SK-N-SH (cell line): ENCODE results near the gene TCTN2. TPM values are rescaled to one million over a fixed set of nuclear protein-coding genes. Genes with fewer than 3 reads are reported as not detected.

Experiments used
- CTCF ChIA-PET: fragments of 300-600, 350-600 bp; formaldehyde crosslinking; extraction: SDS; loops from one replicate; lab custom pipeline; 2021; lab: Yijun Ruan, JAX
- POLR2A ChIA-PET: fragments of 350-600 bp; sonication (Branson Sonifier 250); formaldehyde crosslinking; extraction: SDS; loops from one replicate; lab custom pipeline; 2020; ENCODE audit warnings: antibody characterized with exemption, inconsistent platforms; lab: Yijun Ruan, JAX
- DNase-seq: peaks from one replicate; pipeline ENCODE4 v3.0.0; 2012
- H2AFZ ChIP-seq: fragments of 200-600 bp; sonication (generic); 2 replicates; pipeline ENCODE4 v1.8.1; 2016; ENCODE audit warnings: antibody characterized with exemption, mild to moderate bottlenecking, low read depth
- H3F3A ChIP-seq: fragments of 200-600 bp; sonication (generic); replicated peaks from 2 replicates; pipeline ENCODE3; 2016; ENCODE audit warnings: antibody characterized with exemption, mild to moderate bottlenecking; ENCODE audit not compliant: insufficient read depth
- H3K27ac ChIP-seq, 2 experiments: fragments of 200-500 bp in 1 of 2; fragments of 200-600 bp in 1 of 2; sonication (Bioruptor generic) in 1 of 2; sonication (generic), shearing (Covaris generic) in 1 of 2; 2 replicates each; pipeline versions ENCODE4 v1.5.1 to v1.6.1; 2014 to 2016; ENCODE audit warnings: low read depth in 2 of 2, inconsistent platforms in 1 of 2, low read length in 1 of 2, mild to moderate bottlenecking in 1 of 2, mixed read lengths in 1 of 2
- H3K27me3 ChIP-seq: fragments of 200-600 bp; sonication (generic), shearing (Covaris generic); 2 replicates; pipeline ENCODE4 v1.6.1; 2016; ENCODE audit warnings: mixed run types; ENCODE audit not compliant: insufficient read depth
- H3K36me3 ChIP-seq, 2 experiments: fragments of 200-500 bp in 1 of 2; fragments of 200-600 bp in 1 of 2; sonication (Bioruptor generic) in 1 of 2; sonication (generic) in 1 of 2; replicated peaks in 1 of 2; 2 replicates each; pipeline versions ENCODE3 to v1.5.1; 2014 to 2016; ENCODE audit warnings: low read length in 1 of 2, mild to moderate bottlenecking in 1 of 2; ENCODE audit not compliant: insufficient read depth in 2 of 2, control insufficient read depth in 1 of 2
- H3K4me1 ChIP-seq, 2 experiments: fragments of 200-500 bp in 1 of 2; fragments of 200-600 bp in 1 of 2; sonication (Bioruptor generic) in 1 of 2; sonication (generic), shearing (Covaris generic) in 1 of 2; 2 replicates each; pipeline versions ENCODE4 v1.5.1 to v1.6.1; 2014 to 2016; ENCODE audit warnings: low read depth in 1 of 2, low read length in 1 of 2, mixed run types in 1 of 2; ENCODE audit not compliant: insufficient read depth in 2 of 2, control insufficient read depth in 1 of 2
- H3K4me2 ChIP-seq: fragments of 200-600 bp; sonication (generic), shearing (Covaris generic); 2 replicates; pipeline ENCODE4 v1.6.1; 2017; ENCODE audit warnings: mixed run types
- H3K4me3 ChIP-seq, 2 experiments: fragments of 200-500 bp in 1 of 2; fragments of 200-600 bp in 1 of 2; sonication (Bioruptor generic) in 1 of 2; sonication (generic), shearing (Covaris generic) in 1 of 2; 2 replicates each; pipeline versions ENCODE4 v1.5.1 to v1.8.1; 2014 to 2016; ENCODE audit warnings: low read depth in 2 of 2, inconsistent platforms in 1 of 2, low read length in 1 of 2, mild to moderate bottlenecking in 1 of 2, mixed read lengths in 1 of 2, moderate library complexity in 1 of 2
- H3K79me2 ChIP-seq: fragments of 200-600 bp; sonication (generic); 2 replicates; pipeline ENCODE4 v1.8.1; 2017; ENCODE audit warnings: mild to moderate bottlenecking; ENCODE audit not compliant: insufficient read depth
- H3K9ac ChIP-seq: fragments of 200-600 bp; sonication (generic); 2 replicates; pipeline ENCODE4 v1.6.1; 2017; ENCODE audit warnings: mixed run types
- H3K9me2 ChIP-seq: fragments of 200-600 bp; sonication (generic); 2 replicates; pipeline ENCODE4 v1.6.1; 2017; ENCODE audit warnings: mixed run types
- H3K9me3 ChIP-seq: fragments of 200-600 bp; sonication (generic); 2 replicates; pipeline ENCODE4 v1.6.1; 2017; ENCODE audit warnings: mixed run types, mild to moderate bottlenecking, moderate library complexity
- H4K20me1 ChIP-seq: fragments of 200-600 bp; sonication (generic); 2 replicates; pipeline ENCODE4 v1.6.1; 2017; ENCODE audit warnings: mild to moderate bottlenecking, mixed run types; ENCODE audit not compliant: insufficient read depth
- ELF1 ChIP-seq: IDR thresholded peaks from 2 replicates; pipeline ENCODE4 v1.4.0; 2012
- EP300 ChIP-seq, 2 experiments: IDR thresholded peaks; 2 replicates each; pipeline versions ENCODE4 v1.4.0 to v1.6.1; 2012; ENCODE audit warnings: borderline replicate concordance in 1 of 2, low read depth in 1 of 2, low read length in 1 of 2
- EZH2phosphoT487 ChIP-seq: fragments of 200-600 bp; sonication (generic); IDR thresholded peaks from 2 replicates; pipeline ENCODE4 v1.6.1; 2017; ENCODE audit warnings: low read depth, mixed run types, mild to moderate bottlenecking, antibody characterized with exemption, moderate library complexity, borderline replicate concordance
- FOXJ3 ChIP-seq: sonication (generic); formaldehyde crosslinking; IDR thresholded peaks from 2 replicates; pipeline ENCODE4 v1.5.1; 2020; ENCODE audit warnings: mild to moderate bottlenecking, missing genetic modification reagents
- FOXM1 ChIP-seq: IDR thresholded peaks from 2 replicates; pipeline ENCODE4 v1.4.0; 2012; ENCODE audit warnings: low read depth, mild to moderate bottlenecking
- GABPA ChIP-seq: IDR thresholded peaks from 2 replicates; pipeline ENCODE4 v1.4.0; 2012; ENCODE audit warnings: low read depth, mild to moderate bottlenecking
- GATA2 ChIP-seq: sonication (generic); formaldehyde crosslinking; IDR thresholded peaks from 2 replicates; pipeline ENCODE4 v1.5.0; 2020; ENCODE audit warnings: mild to moderate bottlenecking, missing genetic modification reagents
- JUND ChIP-seq: IDR thresholded peaks from 2 replicates; pipeline ENCODE4 v1.4.0; 2012
- NFIC ChIP-seq: IDR thresholded peaks from 2 replicates; pipeline ENCODE4 v1.4.0; 2012; ENCODE audit warnings: borderline replicate concordance
- NRF1 ChIP-seq: IDR thresholded peaks from 2 replicates; pipeline ENCODE4 v1.6.1; 2012; ENCODE audit warnings: low read depth, mild to moderate bottlenecking, low read length
- POLR2AphosphoS5 ChIP-seq: IDR thresholded peaks from 2 replicates; pipeline ENCODE4 v1.6.1; 2012; ENCODE audit warnings: low read depth, low read length
- RFX5 ChIP-seq: IDR thresholded peaks from 2 replicates; pipeline ENCODE4 v1.6.1; 2012; ENCODE audit warnings: mild to moderate bottlenecking, improper control_type of control experiment, low read length
- RXRA ChIP-seq: IDR thresholded peaks from 2 replicates; pipeline ENCODE4 v1.4.0; 2012; ENCODE audit warnings: low read depth, mild to moderate bottlenecking, borderline replicate concordance
- SIN3A ChIP-seq: IDR thresholded peaks from 2 replicates; pipeline ENCODE4 v1.6.1; 2012; ENCODE audit warnings: low read depth, mild to moderate bottlenecking, low read length, moderate library complexity, borderline replicate concordance
- TAF1 ChIP-seq: IDR thresholded peaks from 2 replicates; pipeline ENCODE4 v1.6.1; 2012; ENCODE audit warnings: low read depth, mild to moderate bottlenecking, low read length, moderate library complexity, borderline replicate concordance
- TCF12 ChIP-seq: IDR thresholded peaks from 2 replicates; pipeline ENCODE4 v1.4.0; 2012
- WGBS: methylation state at CpG from one replicate; pipeline ENCODE4 v1.1.6; 2017; ENCODE audit warnings: low lambda C conversion rate; 5-methylcytosine and 5-hydroxymethylcytosine counted together
- polyA plus RNA-seq, 3 experiments: library from polyadenylated mRNA; depleted of rRNA; stranded (reverse); fragments of >200 nt; gene quantifications; 2 replicates each; pipeline ENCODE4 v1.2.3, GENCODE V29; 2012
- TF ChIP-seq, protein P1 (sequence below): IDR thresholded peaks from 2 replicates; pipeline ENCODE4 v1.4.0; 2012; ENCODE audit warnings: low read depth
- TF ChIP-seq, protein P2 (sequence below): IDR thresholded peaks from 2 replicates; pipeline ENCODE4 v1.4.0; 2012; ENCODE audit warnings: low read depth, borderline replicate concordance
- TF ChIP-seq, protein P3 (sequence below): fragments of 150-350 bp; IDR thresholded peaks from 2 replicates; pipeline ENCODE4 v1.6.1; 2016; ENCODE audit warnings: mild to moderate bottlenecking, low read depth, low read length
- TF ChIP-seq, protein P4 (sequence below): IDR thresholded peaks from 2 replicates; pipeline ENCODE4; 2012

The TCTN2 gene
- polyA plus RNA-seq, 1 of the 3 experiments (the other 2 are of a cell fraction): 9.1 TPM

DNA sequence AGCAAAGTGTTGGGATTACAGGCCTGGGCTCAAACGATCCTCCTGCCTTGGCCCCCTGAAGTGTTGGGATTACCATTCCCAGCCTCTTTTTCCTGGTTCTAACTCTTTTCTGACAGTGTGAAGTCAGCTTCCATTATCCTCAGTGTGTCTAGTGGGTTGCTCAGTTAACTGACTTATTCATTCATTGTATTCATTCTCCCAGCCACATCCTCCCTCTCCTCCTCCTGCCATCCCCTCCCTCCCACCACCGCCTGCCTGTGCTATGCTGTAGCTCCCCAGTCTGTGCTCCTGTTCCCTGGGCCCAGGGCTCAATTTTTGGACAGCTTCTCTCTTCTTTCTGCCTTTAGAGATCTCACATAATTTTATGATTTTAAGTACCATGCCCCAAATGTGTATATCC, 60.7 kb downstream of the TCTN2 start (continued):
- no peak for TF ChIP-seq TAF1
- TF ChIP-seq RFX5: no peak
- TF ChIP-seq, protein P1, sequence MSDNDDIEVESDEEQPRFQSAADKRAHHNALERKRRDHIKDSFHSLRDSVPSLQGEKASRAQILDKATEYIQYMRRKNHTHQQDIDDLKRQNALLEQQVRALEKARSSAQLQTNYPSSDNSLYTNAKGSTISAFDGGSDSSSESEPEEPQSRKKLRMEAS: no peak
- TF ChIP-seq GATA2 (CRISPR knock-in tag): no peak
- no peak for TF ChIP-seq ELF1

DNA sequence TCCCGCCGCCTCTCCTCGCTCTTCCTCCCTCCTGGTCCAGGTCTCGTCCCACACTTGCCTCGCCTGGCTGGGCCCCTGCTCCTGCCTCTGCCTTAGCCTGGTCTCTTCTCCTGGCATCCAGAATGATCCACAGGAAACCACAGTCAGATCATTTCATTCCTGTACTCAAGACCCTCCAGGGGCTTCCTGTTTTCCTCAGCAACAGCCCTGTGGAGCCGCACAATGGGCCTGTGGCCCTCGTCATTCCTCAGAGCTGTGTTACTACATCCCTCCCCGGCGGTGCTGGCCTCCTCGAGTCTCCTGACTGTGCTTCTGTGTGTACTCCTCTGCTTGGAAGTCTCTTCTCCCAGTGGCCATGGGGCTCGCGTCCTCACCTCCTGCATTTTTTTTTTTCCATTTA, 61.3 kb downstream of the TCTN2 start:
- Histone ChIP-seq H3K27me3 (no peaks in the 10 kb centered on the region), H2AFZ (no peak overlapping the region), H3K27ac (no peak overlapping the region), H3K36me3 (peaks cover 28 to 57% of the 10 kb centered on the region in 2 experiments), H3K9me3 (no peaks in the 10 kb centered on the region)
- DNase-seq: no peak
- POLR2A ChIA-PET: no interaction called here
- TF ChIP-seq POLR2AphosphoS5: no peak
- no peak for TF ChIP-seq EZH2phosphoT487
- no peak for TF ChIP-seq TCF12
- TF ChIP-seq EP300 (IDR thresholded peaks at IDR 0.05; ENCODE audit: borderline replicate concordance in 1 of 2, low read depth in 1 of 2, low read length in 1 of 2): no peak
- TF ChIP-seq, all 33 proteins: peak for 0
- Histone ChIP-seq H3K4me2 (no peak overlapping the region), H4K20me1 (no peaks in the 10 kb centered on the region), H3K4me3 (no peak overlapping the region), H3K79me2 (no peaks in the 10 kb centered on the region), H3K9me2 (no peaks in the 10 kb centered on the region), H3F3A (no peaks in the 10 kb centered on the region), H3K4me1 (no peaks in the 10 kb centered on the region), H3K9ac (no peak overlapping the region)
- 93% methylated on average over 12 of the region's 12 CpGs for WGBS
- CTCF ChIA-PET: no interaction called here

DNA sequence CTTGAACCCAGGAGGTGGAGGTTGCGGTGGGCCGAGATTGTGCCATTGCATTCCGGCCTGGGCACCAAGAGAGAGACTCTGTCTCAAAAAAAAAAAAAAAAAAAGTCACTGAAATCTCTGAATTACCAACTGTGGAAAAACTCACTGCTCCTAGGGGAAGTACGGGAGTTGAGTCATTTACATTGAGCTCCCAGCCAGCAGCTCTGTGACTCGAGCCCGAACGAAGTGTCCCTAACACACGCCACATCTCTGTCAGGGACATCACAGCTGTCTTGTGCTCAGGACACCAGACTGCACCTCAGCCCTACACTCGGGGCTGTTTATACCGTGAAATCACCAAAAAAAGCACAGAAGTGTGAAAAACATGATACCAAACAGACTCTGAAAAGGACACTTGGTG, 62.3 kb downstream of the TCTN2 start:
- H3K4me3 ChIP-seq: no peak overlapping the region
- CTCF ChIA-PET: no interaction called here
- no peak for DNase-seq
- peaks cover 27 to 56% of the 10 kb centered on the region in 2 experiments for H3K36me3 ChIP-seq
- no peaks in the 10 kb centered on the region for H3K79me2 ChIP-seq
- no peak overlapping the region for H2AFZ ChIP-seq
- no peaks in the 10 kb centered on the region for H3F3A ChIP-seq
- no peak overlapping the region for H3K9ac ChIP-seq
- no peaks in the 10 kb centered on the region for H3K4me1 ChIP-seq
- no peaks in the 10 kb centered on the region for H3K9me3 ChIP-seq
- WGBS: 82% methylated on average over 10 of the region's 10 CpGs
- POLR2A ChIA-PET: no interaction called here
- no peak overlapping the region for H3K27ac ChIP-seq
- TF ChIP-seq GABPA (no peak), RXRA (no peak), JUND (no peak), FOXM1 (no peak)
- no peaks in the 10 kb centered on the region for H3K27me3 ChIP-seq
- H3K4me2 ChIP-seq: no peak overlapping the region
- no peaks in the 10 kb centered on the region for H3K9me2 ChIP-seq
- H4K20me1 ChIP-seq: no peaks in the 10 kb centered on the region

DNA sequence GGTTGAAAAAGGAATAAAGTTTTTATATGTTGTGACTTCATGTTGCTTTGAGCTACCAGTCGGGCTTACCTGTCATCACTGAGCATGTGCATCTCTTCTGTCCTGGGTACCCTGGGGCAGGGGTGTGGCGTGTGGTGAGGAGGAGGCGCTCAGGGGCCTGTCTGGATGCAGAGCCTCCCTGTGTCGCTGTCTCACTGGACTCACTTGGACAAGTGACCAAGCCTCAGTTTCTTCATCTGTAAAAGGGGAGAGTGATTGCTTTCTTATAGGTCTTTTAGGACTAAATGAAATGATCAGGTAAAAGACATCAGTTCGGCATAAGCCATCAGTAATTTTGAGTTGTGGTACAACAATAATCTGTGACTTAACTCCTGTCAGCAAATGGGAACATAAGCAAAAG, 63.4 kb downstream of the TCTN2 start:
- ChIA-PET CTCF (no interaction called here), POLR2A (no interaction called here)
- H4K20me1 ChIP-seq: no peaks in the 10 kb centered on the region
- H3K9ac ChIP-seq: no peak overlapping the region
- 82% methylated on average over 5 of the region's 5 CpGs for WGBS
- no peak overlapping the region for H3K27ac ChIP-seq
- no peaks in the 10 kb centered on the region for H3K9me2 ChIP-seq
- H3K4me1 ChIP-seq: no peaks in the 10 kb centered on the region
- no peak for DNase-seq
- H3K79me2 ChIP-seq: no peaks in the 10 kb centered on the region
- no peak overlapping the region for H2AFZ ChIP-seq
- no peak overlapping the region for H3K4me2 ChIP-seq
- H3K9me3 ChIP-seq: no peaks in the 10 kb centered on the region
- peaks cover 33 to 55% of the 10 kb centered on the region in 2 experiments for H3K36me3 ChIP-seq
- no peak overlapping the region for H3K4me3 ChIP-seq
- H3F3A ChIP-seq: no peaks in the 10 kb centered on the region
- H3K27me3 ChIP-seq: no peaks in the 10 kb centered on the region
- TF ChIP-seq, protein P2, sequence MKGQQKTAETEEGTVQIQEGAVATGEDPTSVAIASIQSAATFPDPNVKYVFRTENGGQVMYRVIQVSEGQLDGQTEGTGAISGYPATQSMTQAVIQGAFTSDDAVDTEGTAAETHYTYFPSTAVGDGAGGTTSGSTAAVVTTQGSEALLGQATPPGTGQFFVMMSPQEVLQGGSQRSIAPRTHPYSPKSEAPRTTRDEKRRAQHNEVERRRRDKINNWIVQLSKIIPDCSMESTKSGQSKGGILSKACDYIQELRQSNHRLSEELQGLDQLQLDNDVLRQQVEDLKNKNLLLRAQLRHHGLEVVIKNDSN: no peak
- TF ChIP-seq FOXM1: no peak
- TF ChIP-seq, protein P3, sequence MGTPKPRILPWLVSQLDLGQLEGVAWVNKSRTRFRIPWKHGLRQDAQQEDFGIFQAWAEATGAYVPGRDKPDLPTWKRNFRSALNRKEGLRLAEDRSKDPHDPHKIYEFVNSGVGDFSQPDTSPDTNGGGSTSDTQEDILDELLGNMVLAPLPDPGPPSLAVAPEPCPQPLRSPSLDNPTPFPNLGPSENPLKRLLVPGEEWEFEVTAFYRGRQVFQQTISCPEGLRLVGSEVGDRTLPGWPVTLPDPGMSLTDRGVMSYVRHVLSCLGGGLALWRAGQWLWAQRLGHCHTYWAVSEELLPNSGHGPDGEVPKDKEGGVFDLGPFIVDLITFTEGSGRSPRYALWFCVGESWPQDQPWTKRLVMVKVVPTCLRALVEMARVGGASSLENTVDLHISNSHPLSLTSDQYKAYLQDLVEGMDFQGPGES: no peak
- no peak for TF ChIP-seq NRF1
- TF ChIP-seq, protein P4, sequence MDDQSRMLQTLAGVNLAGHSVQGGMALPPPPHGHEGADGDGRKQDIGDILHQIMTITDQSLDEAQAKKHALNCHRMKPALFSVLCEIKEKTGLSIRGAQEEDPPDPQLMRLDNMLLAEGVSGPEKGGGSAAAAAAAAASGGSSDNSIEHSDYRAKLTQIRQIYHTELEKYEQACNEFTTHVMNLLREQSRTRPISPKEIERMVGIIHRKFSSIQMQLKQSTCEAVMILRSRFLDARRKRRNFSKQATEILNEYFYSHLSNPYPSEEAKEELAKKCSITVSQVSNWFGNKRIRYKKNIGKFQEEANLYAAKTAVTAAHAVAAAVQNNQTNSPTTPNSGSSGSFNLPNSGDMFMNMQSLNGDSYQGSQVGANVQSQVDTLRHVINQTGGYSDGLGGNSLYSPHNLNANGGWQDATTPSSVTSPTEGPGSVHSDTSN: no peak
- no peak for TF ChIP-seq GABPA
- TF ChIP-seq EP300 (IDR thresholded peaks at IDR 0.05; ENCODE audit: borderline replicate concordance in 1 of 2, low read depth in 1 of 2, low read length in 1 of 2): no peak
- no peak for TF ChIP-seq GATA2 (CRISPR knock-in tag)
- TF ChIP-seq EZH2phosphoT487: no peak
- no peak for TF ChIP-seq FOXJ3 (CRISPR knock-in tag)
- no peak for TF ChIP-seq SIN3A
- no peak for TF ChIP-seq NFIC
